GM23248 (cell line): ENCODE results near the gene ESPN. TPM values are rescaled to one million over a fixed set of nuclear protein-coding genes. Genes with fewer than 3 reads are reported as not detected.
"Not testable (repeated sequence)": the region's sequence is repeated elsewhere in the genome, so short reads cannot be mapped to it uniquely, and the experiment has no call there.

Experiments
- DNase-seq: peaks from one replicate; pipeline ENCODE4 v3.0.0-alpha.2; 2015
- H2AFZ ChIP-seq: fragments of 200-600 bp; sonication (generic); 2 replicates; pipeline ENCODE4 v1.6.1; 2016; ENCODE audit warnings: antibody characterized with exemption
- H3F3A ChIP-seq: fragments of 200-600 bp; sonication (generic); 2 replicates; pipeline ENCODE4 v1.6.1; 2016; ENCODE audit warnings: mild to moderate bottlenecking, antibody characterized with exemption, mixed run types; ENCODE audit not compliant: insufficient read depth
- H3K27ac ChIP-seq: fragments of 200-600 bp; sonication (generic); 2 replicates; pipeline ENCODE4 v1.5.1; 2016; ENCODE audit warnings: mild to moderate bottlenecking
- H3K27me3 ChIP-seq: fragments of 200-600 bp; sonication (generic); replicated peaks from 2 replicates; pipeline ENCODE4 v1.6.1; 2016; ENCODE audit warnings: mild to moderate bottlenecking; ENCODE audit not compliant: insufficient read depth
- H3K36me3 ChIP-seq: fragments of 200-600 bp; sonication (generic); 2 replicates; pipeline ENCODE4 v1.6.1; 2016; ENCODE audit warnings: low read depth, mild to moderate bottlenecking
- H3K4me1 ChIP-seq: fragments of 200-600 bp; sonication (generic); 2 replicates; pipeline ENCODE4 v1.6.1; 2016; ENCODE audit warnings: mild to moderate bottlenecking; ENCODE audit not compliant: insufficient read depth
- H3K4me2 ChIP-seq: fragments of 200-600 bp; sonication (generic); one replicate; pipeline ENCODE4 v1.6.1; 2016; ENCODE audit warnings: mild to moderate bottlenecking; ENCODE audit not compliant: unreplicated experiment
- H3K4me3 ChIP-seq: fragments of 200-600 bp; sonication (generic); 2 replicates; pipeline ENCODE4 v1.5.1; 2016; ENCODE audit warnings: mild to moderate bottlenecking
- H3K79me2 ChIP-seq: fragments of 200-600 bp; sonication (generic); 2 replicates; pipeline ENCODE4 v1.6.1; 2016; ENCODE audit warnings: mild to moderate bottlenecking; ENCODE audit not compliant: insufficient read depth
- H3K9ac ChIP-seq: fragments of 200-600 bp; sonication (generic); 2 replicates; pipeline ENCODE4 v1.6.1; 2016; ENCODE audit warnings: mild to moderate bottlenecking
- H3K9me2 ChIP-seq: fragments of 200-600 bp; sonication (generic); 2 replicates; pipeline ENCODE4 v1.6.1; 2016; ENCODE audit warnings: mixed run types, mild to moderate bottlenecking, moderate library complexity; ENCODE audit not compliant: insufficient read depth
- H3K9me3 ChIP-seq: fragments of 200-600 bp; sonication (generic); one replicate; pipeline ENCODE4 v1.6.1; 2017; ENCODE audit warnings: low read depth
- H4K20me1 ChIP-seq: fragments of 200-600 bp; sonication (generic); 2 replicates; pipeline ENCODE4 v1.6.0; 2016; ENCODE audit not compliant: insufficient read depth
- EZH2 ChIP-seq: fragments of 200-600 bp; sonication (generic); IDR thresholded peaks from 2 replicates; pipeline ENCODE4 v1.6.1; 2018; ENCODE audit warnings: antibody characterized with exemption, mild to moderate bottlenecking; ENCODE audit not compliant: insufficient read depth, poor library complexity, severe bottlenecking
- EZH2phosphoT487 ChIP-seq: fragments of 200-600 bp; sonication (generic); IDR thresholded peaks from 2 replicates; pipeline ENCODE4 v1.6.1; 2018; ENCODE audit warnings: antibody characterized with exemption, moderate library complexity, mild to moderate bottlenecking, low read depth; ENCODE audit not compliant: insufficient read depth
- WGBS, 2 experiments: methylation state at CpG; one replicate each; pipeline ENCODE4 v1.1.6; 2015 to 2017; ENCODE audit warnings: low lambda C conversion rate in 2 of 2, low coverage in 1 of 2; ENCODE audit errors: missing lambda C conversion rate in 2 of 2; 5-methylcytosine and 5-hydroxymethylcytosine counted together
- in situ Hi-C: fragments of 300-500 bp; cut with MboI; formaldehyde crosslinking; loops from 2 replicates; pipeline ENCODE4 v1.15.0; 2020
- polyA plus RNA-seq: library from polyadenylated mRNA; unstranded; fragments of >200 nt; fragmentation: Nextera tagmentation; extraction: Ambion mirVana; gene quantifications from 2 replicates; pipeline ENCODE4 v1.2.1, GENCODE V29; 2016
- total RNA-seq: library from RNA; depleted of rRNA; stranded (reverse); fragments of >200 nt; shearing (Covaris generic); gene quantifications from 2 replicates; pipeline ENCODE4 v1.2.3, GENCODE V29; 2014

The ESPN gene
- total and polyA plus RNA-seq, 2 experiments from 2014 or later: not detected

DNA sequence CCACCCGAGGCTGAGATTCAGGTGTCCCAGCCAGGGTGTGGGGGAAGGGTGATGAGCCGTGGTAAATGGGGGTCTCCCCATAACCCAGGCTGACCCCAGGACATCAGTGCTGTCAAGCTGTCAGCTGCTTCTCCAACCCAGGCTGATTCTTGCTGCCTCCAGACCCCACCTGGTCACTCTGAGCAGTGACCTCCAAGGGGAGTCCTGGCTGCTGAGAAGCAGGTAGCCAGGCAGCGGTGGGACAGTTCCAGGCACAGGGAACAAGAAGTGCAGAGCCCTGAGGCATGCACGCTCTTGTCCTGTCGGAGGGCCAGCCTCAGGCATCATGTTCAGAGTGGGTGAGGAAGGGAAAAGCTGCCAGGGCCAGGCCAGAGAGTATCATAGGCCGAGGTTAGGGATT is 1.1 kb downstream of the ESPN start:
- Histone ChIP-seq H4K20me1 (no peaks in the 10 kb centered on the region), H3K4me2 (no peak overlapping the region), H3K9me3 (no peaks in the 10 kb centered on the region), H3F3A (0 out of 2 replicates have a peak, but pooled peaks cover 3% of the 10 kb centered on the region), H3K4me1 (peaks cover 7% of the 10 kb centered on the region), H3K9ac (no peak overlapping the region), H3K36me3 (no peaks in the 10 kb centered on the region), H2AFZ (no peak overlapping the region), H3K27ac (no peak overlapping the region), H3K4me3 (no peak overlapping the region), H3K9me2 (no peaks in the 10 kb centered on the region), H3K79me2 (no peaks in the 10 kb centered on the region), H3K27me3 (peaks cover 46% of the 10 kb centered on the region)
- TF ChIP-seq EZH2phosphoT487 (no peak), EZH2 (no peak)
- DNase-seq: no peak
- whole genome bisulfite sequencing, 2 experiments: 65 to 66% methylated on average over 6 of the region's 6 CpGs
- in situ Hi-C loops: no loop called here

- H3K27ac ChIP-seq: no peak overlapping the region
- no peak for DNase-seq
- WGBS, 2 experiments: 81 to 91% methylated on average over 9 of the region's 9 CpGs
- no peaks in the 10 kb centered on the region for H3K36me3 ChIP-seq
- no peaks in the 10 kb centered on the region for H3K9me2 ChIP-seq
- TF ChIP-seq EZH2 (no peak), EZH2phosphoT487 (no peak)
- H3K4me2 ChIP-seq: no peak overlapping the region
- no peaks in the 10 kb centered on the region for H4K20me1 ChIP-seq
- no peak overlapping the region for H3K9ac ChIP-seq
- in situ Hi-C loops: no loop called here
- peaks cover 7% of the 10 kb centered on the region for H3K4me1 ChIP-seq
- no peaks in the 10 kb centered on the region for H3K9me3 ChIP-seq
- 0 out of 2 replicates have a peak, but pooled peaks cover 3% of the 10 kb centered on the region for H3F3A ChIP-seq
- H3K79me2 ChIP-seq: no peaks in the 10 kb centered on the region
- no peak overlapping the region for H3K4me3 ChIP-seq
- peaks cover 44% of the 10 kb centered on the region for H3K27me3 ChIP-seq
- no peak overlapping the region for H2AFZ ChIP-seq
Observed at GRCh38 chr1:6426277-6426971, 1.8 kb downstream of the ESPN start.

DNA sequence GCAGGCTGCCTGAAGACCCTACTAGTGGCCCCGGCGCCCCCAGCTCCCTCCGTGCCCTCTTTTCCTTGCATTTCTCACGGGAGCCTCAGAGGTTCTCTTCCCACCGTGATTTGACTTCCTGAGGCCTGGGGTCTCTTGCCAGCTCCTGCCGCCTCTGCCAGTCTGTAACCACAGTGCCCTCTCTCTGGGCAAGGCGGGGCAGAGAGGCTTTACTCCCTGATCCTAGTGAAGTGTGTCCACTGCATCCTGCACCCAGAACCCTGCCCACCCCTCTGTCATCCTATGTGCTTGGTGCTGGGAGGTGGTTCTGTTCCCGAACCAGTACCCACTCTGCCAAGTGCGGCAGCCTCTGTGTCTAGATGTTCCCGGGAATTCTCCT is 2.4 kb downstream of the ESPN start:
- TF ChIP-seq EZH2 (no peak), EZH2phosphoT487 (no peak)
- H3K79me2 ChIP-seq: no peaks in the 10 kb centered on the region
- peaks cover 41% of the 10 kb centered on the region for H3K27me3 ChIP-seq
- WGBS, 2 experiments: 71 to 83% methylated on average over 8 to 10 of the region's 10 CpGs
- no peak overlapping the region for H2AFZ ChIP-seq
- H3K4me1 ChIP-seq: peaks cover 7% of the 10 kb centered on the region
- no peaks in the 10 kb centered on the region for H4K20me1 ChIP-seq
- H3K9me2 ChIP-seq: no peaks in the 10 kb centered on the region
- H3K27ac ChIP-seq: no peak overlapping the region
- H3K36me3 ChIP-seq: no peaks in the 10 kb centered on the region
- no peaks in the 10 kb centered on the region for H3K9me3 ChIP-seq
- H3K9ac ChIP-seq: no peak overlapping the region
- H3K4me3 ChIP-seq: no peak overlapping the region
- in situ Hi-C loops: no loop called here
- DNase-seq: no peak
- H3K4me2 ChIP-seq: no peak overlapping the region
- H3F3A ChIP-seq: 0 out of 2 replicates have a peak, but pooled peaks cover 3% of the 10 kb centered on the region

DNA sequence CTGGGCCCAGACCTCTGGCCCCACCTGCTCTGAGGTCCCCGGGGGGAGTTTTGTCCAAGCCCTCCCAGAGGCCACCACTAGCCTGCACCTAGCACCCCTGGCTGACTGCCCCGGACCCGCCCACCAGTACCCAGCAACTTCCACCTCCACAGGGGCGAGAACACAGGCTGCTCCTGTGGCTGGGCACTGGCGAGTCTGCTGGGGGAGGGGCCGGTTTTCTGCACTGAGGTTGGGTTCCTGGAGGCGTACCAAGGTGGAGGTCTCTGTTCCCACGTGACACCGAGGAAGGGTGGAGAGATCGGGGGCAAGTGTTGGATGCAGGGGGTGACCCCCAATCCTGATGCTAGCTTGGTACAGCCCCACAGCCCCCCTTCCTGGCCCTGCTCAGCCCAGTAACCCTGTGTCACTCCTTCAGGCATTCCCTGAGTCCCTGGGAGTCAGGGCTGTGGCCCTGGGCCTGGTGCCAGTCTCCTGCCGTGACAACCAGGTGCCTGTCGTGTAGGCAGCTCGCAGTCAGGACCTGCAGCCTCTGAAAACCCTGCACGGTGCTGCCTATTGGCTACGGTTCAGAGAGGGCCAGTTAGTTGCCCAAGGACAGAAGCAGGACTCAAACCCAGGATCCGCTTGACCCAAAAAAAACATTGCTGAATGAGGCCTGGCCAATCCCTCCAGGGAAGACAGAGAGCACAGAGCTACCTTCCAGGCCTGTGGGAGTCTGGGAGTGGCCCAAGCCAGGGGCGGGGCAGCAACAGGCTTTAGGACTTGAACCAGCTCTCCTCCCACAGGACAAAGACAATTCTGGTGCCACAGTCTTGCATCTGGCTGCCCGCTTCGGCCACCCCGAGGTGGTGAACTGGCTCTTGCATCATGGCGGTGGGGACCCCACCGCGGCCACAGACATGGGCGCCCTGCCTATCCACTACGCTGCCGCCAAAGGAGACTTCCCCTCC is 3.1 kb downstream of the ESPN start:
- Histone ChIP-seq H3F3A (0 out of 2 replicates have a peak, but pooled peaks cover 3% of the 10 kb centered on the region), H3K9ac (no peak overlapping the region), H3K9me3 (no peaks in the 10 kb centered on the region), H3K9me2 (no peaks in the 10 kb centered on the region), H3K4me2 (no peak overlapping the region), H3K4me1 (peaks cover 7% of the 10 kb centered on the region), H2AFZ (no peak overlapping the region), H3K27me3 (peaks cover 41% of the 10 kb centered on the region), H3K79me2 (no peaks in the 10 kb centered on the region), H3K36me3 (no peaks in the 10 kb centered on the region), H3K4me3 (no peak overlapping the region), H4K20me1 (no peaks in the 10 kb centered on the region), H3K27ac (no peak overlapping the region)
- in situ Hi-C loops: no loop called here
- 58 to 61% methylated on average over 25 to 26 of the region's 26 CpGs for WGBS, 2 experiments
- DNase-seq: no peak
- TF ChIP-seq EZH2phosphoT487 (no peak), EZH2 (no peak)

DNA sequence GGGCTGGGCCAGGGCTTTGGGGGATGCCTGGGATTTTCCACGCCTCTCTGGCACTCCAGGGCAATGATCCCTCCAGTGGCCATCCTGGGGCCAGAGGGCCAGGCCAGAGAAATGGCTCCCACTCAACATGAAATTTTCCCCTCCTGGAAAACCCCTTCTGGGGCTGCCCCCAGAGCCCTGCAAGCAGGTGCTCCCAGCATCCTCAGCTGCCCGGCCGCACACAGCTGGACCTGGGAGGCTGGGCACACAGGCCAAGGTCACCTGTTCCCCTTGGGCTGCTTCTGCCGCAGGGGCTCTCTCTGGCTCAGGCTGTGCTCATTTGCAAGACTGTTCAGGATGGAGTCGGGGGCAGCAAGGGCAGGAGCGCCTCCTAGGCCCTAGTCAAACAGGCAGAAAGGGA is 3.9 kb downstream of the ESPN start:
- H3F3A ChIP-seq, H3K27ac ChIP-seq, H3K9me2 ChIP-seq, H3K4me3 ChIP-seq, H3K9me3 ChIP-seq, H3K4me2 ChIP-seq, in situ Hi-C loops, H3K4me1 ChIP-seq, H4K20me1 ChIP-seq, DNase-seq, H3K79me2 ChIP-seq, H3K9ac ChIP-seq, H3K36me3 ChIP-seq, H2AFZ ChIP-seq: not testable (repeated sequence)
- WGBS, 2 experiments: 53 to 57% methylated on average over 4 to 6 of the region's 6 CpGs
- peaks cover 37% of the 10 kb centered on the region for H3K27me3 ChIP-seq

- H3K27ac ChIP-seq, H3K9me3 ChIP-seq, H3K4me1 ChIP-seq, H3F3A ChIP-seq, H3K9me2 ChIP-seq, H3K36me3 ChIP-seq, DNase-seq, H2AFZ ChIP-seq, H3K4me3 ChIP-seq, in situ Hi-C loops, H3K4me2 ChIP-seq, H4K20me1 ChIP-seq, H3K9ac ChIP-seq, H3K79me2 ChIP-seq: not testable (repeated sequence)
- WGBS, 2 experiments: 22 to 29% methylated on average over 16 to 18 of the region's 19 CpGs
- H3K27me3 ChIP-seq: peaks cover 28% of the 10 kb centered on the region
Observed at GRCh38 chr1:6429660-6430411, 5.3 kb downstream of the ESPN start.
